Effector memory CD4-positive, alpha-beta T cell (primary cell): ENCODE measurements around the gene RALGPS1.

Experiments
- DNase-seq, 3 donors: peaks; one replicate each; pipeline ENCODE4 v3.0.0-alpha.2; 2020
- H3K27ac ChIP-seq: 2 replicates; pipeline ENCODE4 v1.7.0; 2013; ENCODE audit warnings: mild to moderate bottlenecking, low read length, moderate library complexity; ENCODE audit not compliant: insufficient read depth, poor library complexity, severe bottlenecking
- H3K27me3 ChIP-seq: replicated peaks from 2 replicates; pipeline ENCODE4 v1.7.0; 2013; ENCODE audit warnings: mild to moderate bottlenecking, low read length; ENCODE audit not compliant: insufficient read depth, control insufficient read depth, poor library complexity, severe bottlenecking
- H3K36me3 ChIP-seq: 2 replicates; pipeline ENCODE4 v1.7.0; 2013; ENCODE audit warnings: mild to moderate bottlenecking, low read length, moderate library complexity; ENCODE audit not compliant: control insufficient read depth, insufficient read depth
- H3K4me1 ChIP-seq: 2 replicates; pipeline ENCODE4 v1.7.0; 2013; ENCODE audit warnings: low read length, mild to moderate bottlenecking; ENCODE audit not compliant: control insufficient read depth, insufficient read depth, poor library complexity, severe bottlenecking
- H3K4me3 ChIP-seq: 2 replicates; pipeline ENCODE4 v1.7.0; 2013; ENCODE audit warnings: low read length, low read depth, mild to moderate bottlenecking; ENCODE audit not compliant: insufficient read depth, poor library complexity, severe bottlenecking
- H3K9me3 ChIP-seq: 2 replicates; pipeline ENCODE4 v1.7.0; 2013; ENCODE audit warnings: mild to moderate bottlenecking, low read length, moderate library complexity; ENCODE audit not compliant: control insufficient read depth

RALGPS1 gene

DNA sequence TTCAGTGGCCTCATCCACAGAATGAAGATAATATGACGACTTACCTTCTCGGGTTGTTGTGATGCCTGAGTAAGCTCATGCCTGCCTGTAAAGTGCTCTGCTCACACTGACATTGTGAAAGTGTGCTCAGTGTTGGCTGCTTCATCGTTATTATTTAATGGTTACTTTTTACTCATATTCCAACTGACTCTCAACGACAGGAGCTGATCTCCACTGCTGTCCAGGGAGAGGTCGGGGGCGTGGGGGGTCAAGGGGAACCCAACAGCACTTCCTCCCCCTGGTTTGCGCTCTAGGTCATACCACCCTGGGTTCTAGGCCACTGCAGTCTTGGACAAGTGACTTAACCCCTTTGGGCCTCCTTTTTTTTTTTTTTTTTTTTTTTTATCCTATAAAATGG is 260.7 kb downstream of the RALGPS1 start:
- Histone ChIP-seq H3K9me3 (no peaks in the 10 kb centered on the region), H3K36me3 (no peaks in the 10 kb centered on the region), H3K4me1 (no peaks in the 10 kb centered on the region), H3K4me3 (no peak overlapping the region), H3K27me3 (no peaks in the 10 kb centered on the region), H3K27ac (no peak overlapping the region)
- DNase-seq = no peak

DNA sequence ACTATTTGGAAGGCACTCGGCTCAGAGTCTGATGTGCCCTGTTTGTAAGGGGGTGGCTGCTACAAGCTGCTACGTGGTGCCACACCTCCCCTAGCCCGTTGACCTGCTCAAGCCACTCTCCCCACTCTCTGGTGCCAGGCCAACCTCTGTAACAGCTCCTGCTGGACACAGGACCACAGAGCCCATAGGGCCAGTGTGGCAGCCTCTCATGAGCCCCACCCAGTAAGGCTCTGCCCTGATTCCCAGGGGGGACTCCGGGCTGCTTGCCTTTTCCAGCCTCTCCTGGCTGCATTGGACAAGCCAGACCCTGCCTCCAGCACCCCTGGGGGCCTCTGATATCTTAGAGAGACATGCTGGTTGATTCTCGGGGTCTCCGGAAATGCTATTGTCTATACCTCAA is 261.2 kb downstream of the RALGPS1 start:
- H3K27ac ChIP-seq = no peak overlapping the region
- H3K4me1 ChIP-seq = no peaks in the 10 kb centered on the region
- no peaks in the 10 kb centered on the region for H3K27me3 ChIP-seq
- DNase-seq = no peak
- no peaks in the 10 kb centered on the region for H3K36me3 ChIP-seq
- H3K4me3 ChIP-seq = no peak overlapping the region
- no peaks in the 10 kb centered on the region for H3K9me3 ChIP-seq

DNA sequence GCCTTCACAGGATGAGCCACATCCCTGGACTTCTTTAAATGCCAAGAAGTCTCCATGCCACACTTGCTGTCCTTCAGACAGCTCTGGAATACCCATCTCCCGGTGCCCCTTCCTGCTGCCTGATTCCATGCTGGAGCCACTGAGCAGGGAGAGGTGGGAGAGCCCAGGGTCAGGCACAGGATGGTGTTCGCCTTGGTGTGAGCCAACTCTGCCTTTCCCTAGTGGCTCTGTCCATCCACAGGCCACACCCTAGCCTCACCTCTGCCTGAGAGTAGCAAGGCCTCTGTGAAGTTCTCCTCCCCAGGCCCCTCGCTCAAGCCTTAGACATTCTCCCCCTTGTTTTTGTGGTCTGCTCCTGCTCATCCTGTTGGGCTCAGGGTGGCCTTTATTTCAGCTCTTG is 262.0 kb downstream of the RALGPS1 start:
- no peaks in the 10 kb centered on the region for H3K4me1 ChIP-seq
- DNase-seq = no peak
- H3K36me3 ChIP-seq = no peaks in the 10 kb centered on the region
- H3K27me3 ChIP-seq = no peaks in the 10 kb centered on the region
- H3K4me3 ChIP-seq = no peak overlapping the region
- H3K9me3 ChIP-seq = no peaks in the 10 kb centered on the region
- H3K27ac ChIP-seq = no peak overlapping the region

DNA sequence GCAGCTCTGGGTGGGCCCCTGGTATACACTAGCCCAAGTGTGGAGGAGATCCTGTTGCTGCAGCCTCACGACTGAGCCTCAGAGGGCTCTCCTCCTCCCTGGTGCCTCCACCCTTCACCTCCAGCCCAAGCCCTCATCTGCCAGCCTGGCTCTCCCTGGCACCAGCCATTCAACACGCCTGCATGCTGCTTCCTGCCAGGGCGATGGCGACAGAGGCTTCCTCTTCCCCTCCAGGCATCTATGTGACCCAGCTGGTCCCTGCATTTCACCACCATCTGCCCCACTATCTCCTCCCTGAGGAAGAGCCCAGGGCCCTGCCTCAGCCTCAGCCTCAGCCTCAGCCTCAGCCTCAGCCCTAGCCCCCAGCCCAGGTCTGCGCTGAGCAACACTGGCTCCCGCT is 262.6 kb downstream of the RALGPS1 start:
- Histone ChIP-seq H3K9me3 (no peaks in the 10 kb centered on the region), H3K4me3 (no peak overlapping the region), H3K27me3 (no peaks in the 10 kb centered on the region), H3K36me3 (no peaks in the 10 kb centered on the region), H3K27ac (no peak overlapping the region), H3K4me1 (no peaks in the 10 kb centered on the region)
- DNase-seq = no peak

DNA sequence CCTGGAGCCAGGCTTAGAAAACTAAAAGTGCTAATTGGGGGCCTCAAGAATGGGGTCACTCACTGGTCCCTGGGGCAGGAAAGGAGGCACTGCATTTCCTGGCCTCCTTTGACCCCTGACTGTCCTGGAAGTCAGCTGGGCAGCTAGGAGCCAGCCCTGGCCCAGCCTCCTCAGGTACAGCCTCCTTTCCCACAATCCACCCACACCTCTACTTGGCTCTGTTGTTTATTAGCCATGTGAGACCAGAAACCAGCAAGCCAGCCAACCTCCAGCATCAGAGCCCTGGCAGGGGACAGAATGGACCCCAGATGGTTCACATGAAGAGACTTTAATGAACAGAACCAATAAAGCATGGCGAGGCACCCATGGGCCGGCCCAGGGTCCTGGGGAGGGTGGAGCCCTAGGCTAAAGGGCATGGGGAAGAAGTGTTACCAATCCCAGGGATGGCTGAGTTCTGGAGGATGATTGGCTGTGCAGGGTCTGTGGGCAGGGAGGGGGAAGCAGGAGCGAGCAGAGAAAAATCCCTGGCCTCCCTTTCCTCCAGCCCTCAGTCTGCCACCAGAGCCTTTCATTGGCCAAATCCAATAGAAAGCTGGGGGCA is 263.2 kb downstream of the RALGPS1 start:
- no peak for DNase-seq
- no peak overlapping the region for H3K27ac ChIP-seq
- H3K9me3 ChIP-seq = no peaks in the 10 kb centered on the region
- H3K4me1 ChIP-seq = no peaks in the 10 kb centered on the region
- no peaks in the 10 kb centered on the region for H3K27me3 ChIP-seq
- H3K4me3 ChIP-seq = no peak overlapping the region
- H3K36me3 ChIP-seq = no peaks in the 10 kb centered on the region

DNA sequence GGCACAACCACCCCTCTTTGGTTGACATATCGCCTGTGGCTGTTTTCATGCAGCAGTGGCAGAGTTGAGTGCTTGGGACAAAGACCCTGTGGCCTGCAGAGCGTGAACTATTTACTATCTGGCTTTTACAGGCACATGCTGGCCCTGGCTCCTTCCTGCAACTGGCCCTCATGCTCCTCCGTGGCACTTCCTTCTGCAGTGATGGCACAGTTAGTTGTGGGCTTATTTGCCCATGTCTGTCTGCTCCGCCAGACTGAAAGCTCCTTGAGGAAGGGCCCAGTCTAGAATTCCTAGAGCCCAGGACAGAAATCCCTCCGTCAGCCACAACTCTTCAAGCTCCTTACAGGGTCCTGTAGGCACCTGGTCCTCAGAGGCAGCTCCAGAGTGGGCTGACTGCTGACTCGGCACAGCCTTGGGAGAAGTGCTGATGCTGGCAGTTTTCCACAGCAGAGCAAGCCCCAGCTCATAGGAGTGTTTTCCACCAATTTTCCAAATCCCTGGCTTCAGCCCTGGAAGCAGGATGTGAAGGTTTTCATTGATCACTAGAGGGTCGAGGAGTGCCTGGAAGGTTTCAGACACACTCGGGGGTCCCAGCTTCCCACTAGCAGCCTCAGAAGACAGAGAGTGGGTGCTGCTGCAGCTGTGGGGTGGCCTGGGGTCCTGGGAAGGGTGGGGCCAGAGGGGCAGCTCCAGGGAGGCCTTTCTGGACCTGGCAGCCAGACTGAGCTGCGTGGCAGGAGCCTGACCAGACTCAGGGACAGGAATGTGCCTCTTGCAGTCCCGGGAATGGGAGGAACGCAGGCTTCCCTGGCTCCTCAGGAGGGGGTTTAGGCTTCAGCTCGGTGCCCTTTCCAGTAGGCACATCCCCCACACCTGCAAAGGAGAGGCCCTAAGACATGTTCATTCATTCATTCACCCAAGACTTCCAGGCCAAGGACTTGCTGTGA is 264.4 kb downstream of the RALGPS1 start:
- H3K27me3 ChIP-seq = no peaks in the 10 kb centered on the region

DNA sequence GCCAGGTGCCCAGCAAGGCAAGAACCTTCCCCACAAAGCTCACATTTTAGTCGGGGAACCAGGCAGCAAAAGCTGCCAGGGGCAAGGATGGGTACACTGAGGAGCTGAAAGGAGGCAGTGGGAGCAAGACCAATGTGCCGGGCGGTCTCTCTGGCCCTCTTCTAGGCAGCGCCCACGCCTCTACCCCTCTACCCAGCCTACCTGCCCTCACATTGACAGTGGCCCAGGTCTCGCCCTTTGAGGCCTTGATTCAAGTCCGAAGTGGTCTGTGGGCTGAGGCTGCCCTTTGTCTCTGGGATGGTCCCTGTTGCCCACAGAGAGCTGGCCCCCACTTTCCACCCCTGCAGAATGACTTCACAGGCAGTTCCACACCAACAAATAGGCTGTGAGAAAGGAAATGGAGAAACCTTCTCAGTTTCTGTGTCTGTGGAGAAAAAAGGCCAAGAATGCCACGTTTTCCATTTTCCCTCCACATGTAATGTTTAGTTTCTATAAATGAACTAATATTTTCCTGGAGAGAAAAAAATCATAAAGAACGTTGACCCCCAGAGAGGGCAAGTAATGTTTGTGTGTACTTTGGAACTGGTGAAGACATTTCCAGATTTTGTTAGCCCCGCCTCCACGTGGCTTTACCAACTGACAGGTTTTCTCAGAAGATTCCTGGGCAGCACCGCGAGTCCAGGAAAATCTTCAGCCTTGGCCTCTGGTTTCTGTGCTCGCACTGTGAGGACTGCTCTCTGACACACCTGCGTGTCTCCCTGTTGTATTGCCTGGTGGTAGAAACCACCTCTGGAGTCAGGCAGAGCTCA is 265.3 kb downstream of the RALGPS1 start:
- no peaks in the 10 kb centered on the region for H3K36me3 ChIP-seq
- DNase-seq = no peak
- no peak overlapping the region for H3K27ac ChIP-seq
- no peak overlapping the region for H3K4me3 ChIP-seq
- no peaks in the 10 kb centered on the region for H3K4me1 ChIP-seq
- H3K27me3 ChIP-seq = no peaks in the 10 kb centered on the region
- no peaks in the 10 kb centered on the region for H3K9me3 ChIP-seq

More for the DNA sequence above, 264.4 kb downstream of the RALGPS1 start:
- no peak for DNase-seq
- Histone ChIP-seq H3K27ac (no peak overlapping the region), H3K4me3 (no peak overlapping the region), H3K36me3 (no peaks in the 10 kb centered on the region), H3K4me1 (no peaks in the 10 kb centered on the region), H3K9me3 (no peaks in the 10 kb centered on the region)

DNA sequence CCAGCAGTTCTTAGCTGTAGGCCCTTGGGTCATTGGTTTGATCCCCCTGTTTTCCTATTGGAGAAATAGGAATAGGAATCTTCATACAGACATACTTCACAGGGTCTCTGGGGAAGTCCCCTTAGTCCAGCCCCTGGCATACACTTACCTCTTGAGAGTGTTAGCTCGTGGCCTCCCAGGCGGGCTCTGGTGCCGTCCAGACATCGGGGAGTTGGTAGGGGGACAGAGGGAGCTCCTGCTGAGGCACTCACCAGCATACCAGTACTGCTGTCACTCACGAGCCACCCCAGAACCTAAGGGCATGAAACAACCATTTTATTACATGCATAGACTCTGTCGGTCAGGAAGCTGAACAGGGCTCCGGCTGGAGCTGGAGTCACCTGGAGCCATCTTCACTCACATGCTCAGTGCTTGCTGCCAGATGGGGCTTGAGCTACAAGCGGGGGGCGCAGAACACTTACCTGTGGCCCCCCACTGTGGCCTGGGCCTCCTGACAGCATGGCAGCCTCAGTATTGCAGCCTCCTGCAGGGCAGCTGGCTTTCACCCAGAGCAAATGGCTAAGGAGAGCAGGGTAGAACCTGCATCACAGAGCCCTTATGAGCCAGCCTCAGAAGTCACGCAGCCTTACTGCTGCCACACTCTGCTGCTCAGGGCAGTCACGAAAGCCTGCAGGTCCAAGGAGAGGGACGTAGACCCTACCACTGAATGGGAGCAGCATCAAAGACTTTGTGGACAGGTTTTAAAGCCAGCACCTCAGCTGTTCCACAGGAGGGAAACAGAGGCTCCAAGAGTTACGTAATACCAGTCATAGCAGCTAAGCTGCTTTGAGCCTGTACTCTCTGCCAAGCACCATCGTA is 266.1 kb downstream of the RALGPS1 start:
- Histone ChIP-seq H3K9me3 (no peaks in the 10 kb centered on the region), H3K4me3 (no peak overlapping the region), H3K4me1 (no peaks in the 10 kb centered on the region), H3K27ac (no peak overlapping the region), H3K27me3 (no peaks in the 10 kb centered on the region), H3K36me3 (no peaks in the 10 kb centered on the region)
- no peak for DNase-seq

DNA sequence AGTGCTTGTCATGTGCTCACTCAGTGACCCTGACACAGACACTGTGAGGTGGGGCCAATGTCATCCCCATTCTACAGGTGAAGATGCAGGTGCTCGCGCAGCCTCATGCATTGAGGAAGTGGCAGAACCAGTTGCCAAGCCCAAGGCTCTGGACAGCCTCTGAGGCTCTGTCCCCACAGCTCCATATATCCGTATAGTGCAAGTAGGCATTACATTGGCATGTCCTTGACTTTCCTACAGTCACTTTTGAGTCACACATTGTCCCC is 266.7 kb downstream of the RALGPS1 start:
- DNase-seq = no peak
- H3K27me3 ChIP-seq = no peaks in the 10 kb centered on the region

More for the DNA sequence above, 266.7 kb downstream of the RALGPS1 start:
- no peaks in the 10 kb centered on the region for H3K36me3 ChIP-seq
- no peaks in the 10 kb centered on the region for H3K4me1 ChIP-seq
- H3K4me3 ChIP-seq = no peak overlapping the region
- no peaks in the 10 kb centered on the region for H3K9me3 ChIP-seq
- H3K27ac ChIP-seq = no peak overlapping the region
